GF-D8 (cell line): ENCODE results near the gene SYCE1L.
"Not testable (repeated sequence)": the region's sequence is repeated elsewhere in the genome, so short reads cannot be mapped to it uniquely, and the experiment has no call there.

ENCODE experiments used
- DNase-seq: peaks from one replicate; lab custom pipeline; 2025; lab: John Stamatoyannopoulos, UW

Gene SYCE1L

GRCh38 chr16:77199211-77199610, at the start of gene SYCE1L:
TSS of gene SYCE1L (plus strand) at chr16:77199408. CDS start at chr16:77199452, 44 bp downstream.
- DNase-seq = no peak

GRCh38 chr16:77157346-77158058, 41.7 kb upstream of the SYCE1L start:
- no peak for DNase-seq

- DNase-seq = no peak
These were observed 40.9 kb upstream of the SYCE1L start for GRCh38 chr16:77158293-77158692.

- no peak for DNase-seq
These were observed 34.2 kb upstream of the SYCE1L start for GRCh38 chr16:77165006-77165405.

GRCh38 chr16:77165536-77166236, 33.5 kb upstream of the SYCE1L start:
- DNase-seq = not testable (repeated sequence)

- no peak for DNase-seq
These were observed 32.5 kb upstream of the SYCE1L start for GRCh38 chr16:77166726-77167125.

- no peak for DNase-seq
These were observed 30.3 kb upstream of the SYCE1L start for GRCh38 chr16:77168901-77169300.

GRCh38 chr16:77169650-77170236, 29.5 kb upstream of the SYCE1L start:
- DNase-seq = no peak

GRCh38 chr16:77170805-77171204, 28.4 kb upstream of the SYCE1L start:
- DNase-seq = no peak

- DNase-seq = no peak
These were observed 27.2 kb upstream of the SYCE1L start for GRCh38 chr16:77171745-77172635.

GRCh38 chr16:77172951-77173350, 26.3 kb upstream of the SYCE1L start:
- DNase-seq = no peak

- no peak for DNase-seq
These were observed 16.1 kb upstream of the SYCE1L start for GRCh38 chr16:77183137-77183536.

- not testable (repeated sequence) for DNase-seq
These were observed 12.9 kb upstream of the SYCE1L start for GRCh38 chr16:77186298-77186697.

GRCh38 chr16:77190190-77190477, 9.1 kb upstream of the SYCE1L start:
- DNase-seq = no peak

- DNase-seq = peak; percentile 96
These were observed 8.5 kb upstream of the SYCE1L start, which contains the start of gene MON1B for GRCh38 chr16:77190478-77191258. TSS of gene MON1B (plus strand) at chr16:77191190. CDS start at chr16:77191486, 296 bp downstream.

- peak; percentile 6 for DNase-seq
These were observed 7.8 kb upstream of the SYCE1L start for GRCh38 chr16:77191259-77191969.

GRCh38 chr16:77193377-77193776, 5.8 kb upstream of the SYCE1L start:
- no peak for DNase-seq

- DNase-seq = no peak
These were observed 4.6 kb upstream of the SYCE1L start for GRCh38 chr16:77194295-77195231.

GRCh38 chr16:77195411-77195810, 3.8 kb upstream of the SYCE1L start:
- DNase-seq = no peak

GRCh38 chr16:77197747-77198146, 1.5 kb upstream of the SYCE1L start:
- no peak for DNase-seq
